Duodenal mucosa (tissue), 2 donors: ENCODE measurements around the gene AFG1L.

Experiments
- H3K27ac ChIP-seq: one replicate; pipeline ENCODE4 v1.7.0; 2013; ENCODE audit warnings: low read depth, low read length
- H3K27me3 ChIP-seq, 2 donors: one replicate each; pipeline ENCODE4 v1.7.0; 2013; ENCODE audit warnings: low read length in 2 of 2, control low read depth in 1 of 2; ENCODE audit not compliant: insufficient read depth in 2 of 2, control insufficient read depth in 1 of 2
- H3K36me3 ChIP-seq, 2 donors: one replicate each; pipeline ENCODE4 v1.7.0; 2013; ENCODE audit warnings: low read length in 2 of 2, control low read depth in 1 of 2; ENCODE audit not compliant: insufficient read depth in 2 of 2, control insufficient read depth in 1 of 2
- H3K4me1 ChIP-seq, 2 donors: one replicate each; pipeline ENCODE4 v1.7.0; 2013; ENCODE audit warnings: low read length in 2 of 2, control low read depth in 1 of 2; ENCODE audit not compliant: insufficient read depth in 2 of 2, control insufficient read depth in 1 of 2
- H3K4me3 ChIP-seq, 2 donors: one replicate each; pipeline ENCODE4 v1.7.0; 2013; ENCODE audit warnings: low read length in 2 of 2, low read depth in 1 of 2
- H3K9ac ChIP-seq, 2 donors: one replicate each; pipeline ENCODE4 v1.7.0; 2013; ENCODE audit warnings: low read length in 2 of 2, low read depth in 1 of 2
- H3K9me3 ChIP-seq, 2 donors: one replicate each; pipeline ENCODE4 v1.7.0; 2013; ENCODE audit warnings: low read length in 2 of 2, control low read depth in 1 of 2; ENCODE audit not compliant: control insufficient read depth in 1 of 2

The AFG1L gene

DNA sequence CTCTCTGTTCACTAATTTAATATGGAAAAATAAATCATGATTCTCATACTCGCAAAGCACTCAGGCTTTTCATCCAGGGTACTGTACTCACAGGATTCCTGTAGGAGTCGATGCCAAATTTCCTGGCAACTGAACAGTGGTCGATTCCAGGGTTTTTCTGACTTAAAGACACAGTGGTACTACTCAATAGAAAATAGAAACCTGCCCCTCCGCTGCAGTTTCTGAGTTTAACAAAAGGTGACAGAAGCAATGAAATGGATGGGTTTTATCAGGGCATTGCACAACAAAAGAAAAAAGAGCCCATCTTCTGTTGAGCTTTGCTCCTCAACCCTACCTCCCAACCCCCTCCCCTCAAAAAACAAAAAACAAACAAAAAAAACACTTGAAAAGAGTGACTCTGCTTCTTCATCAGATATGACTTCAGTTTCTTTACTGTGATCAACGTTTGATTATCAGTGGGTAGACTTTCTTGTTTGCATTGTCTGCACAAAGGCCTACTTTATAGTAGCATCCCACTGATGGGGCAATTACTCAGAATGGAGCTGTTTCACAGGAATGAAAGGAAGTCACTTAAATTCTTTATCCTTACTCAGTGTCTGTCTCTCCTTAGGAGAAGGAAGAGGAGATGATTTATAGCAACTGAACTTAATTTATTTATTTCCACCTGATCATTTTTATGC lies 169.7 kb downstream of the AFG1L start:
- no peak overlapping the region for H3K4me3 ChIP-seq
- H3K9me3 ChIP-seq, result no peaks in the 10 kb centered on the region
- H3K9ac ChIP-seq, result no peak overlapping the region
- no peaks in the 10 kb centered on the region for H3K4me1 ChIP-seq
- H3K27me3 ChIP-seq, result no peaks in the 10 kb centered on the region
- no peaks in the 10 kb centered on the region for H3K36me3 ChIP-seq
- no peak overlapping the region for H3K27ac ChIP-seq

DNA sequence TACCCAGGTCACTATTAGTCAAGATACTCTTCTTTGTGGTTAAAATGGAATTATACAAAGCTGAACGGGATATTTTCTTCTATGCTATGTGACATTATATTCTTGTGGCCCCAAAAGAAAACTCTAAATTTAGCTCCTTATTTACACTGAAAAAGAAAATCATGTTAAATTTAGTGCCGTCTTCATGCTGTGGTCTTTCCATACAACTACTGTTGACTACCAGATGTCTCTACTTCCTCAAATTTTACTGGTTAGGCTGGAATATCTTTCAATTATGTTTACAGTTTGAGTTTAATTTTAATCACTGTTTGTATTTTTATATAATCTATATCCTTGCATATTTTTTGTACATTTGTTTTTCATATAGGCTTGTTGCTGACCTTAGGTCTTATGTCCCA lies 170.2 kb downstream of the AFG1L start:
- no peaks in the 10 kb centered on the region for H3K4me1 ChIP-seq
- H3K27ac ChIP-seq, result no peak overlapping the region

GRCh38 chr6:108468346-108468745 lies 173.5 kb downstream of the AFG1L start:
- Histone ChIP-seq H3K27me3 (no peaks in the 10 kb centered on the region), H3K4me1 (no peaks in the 10 kb centered on the region), H3K9me3 (no peaks in the 10 kb centered on the region), H3K9ac (no peak overlapping the region), H3K4me3 (no peak overlapping the region), H3K27ac (no peak overlapping the region), H3K36me3 (no peaks in the 10 kb centered on the region)

More for the DNA sequence above, 170.2 kb downstream of the AFG1L start:
- no peaks in the 10 kb centered on the region for H3K36me3 ChIP-seq
- no peak overlapping the region for H3K9ac ChIP-seq
- no peak overlapping the region for H3K4me3 ChIP-seq
- H3K27me3 ChIP-seq, result no peaks in the 10 kb centered on the region
- no peaks in the 10 kb centered on the region for H3K9me3 ChIP-seq

DNA sequence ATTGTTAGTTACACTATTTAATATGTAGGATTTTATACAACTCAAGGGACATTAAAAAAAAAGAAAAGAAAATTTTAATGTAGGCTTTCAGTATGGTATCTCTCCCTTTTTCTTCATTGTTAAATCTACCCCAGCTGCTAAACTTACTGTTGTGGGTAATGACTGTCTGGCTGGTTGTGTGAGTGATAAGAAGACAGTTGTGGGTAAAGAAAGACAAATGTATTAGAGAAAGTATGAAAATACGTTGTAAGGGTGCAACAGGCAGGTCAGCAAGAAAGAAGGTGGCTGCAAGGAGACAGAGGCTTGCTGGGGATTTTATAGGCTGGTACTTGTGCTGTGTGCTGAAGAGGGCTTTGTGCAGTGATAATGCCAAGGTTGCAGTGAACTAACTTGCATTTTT lies 174.5 kb downstream of the AFG1L start:
- H3K4me3 ChIP-seq, result no peak overlapping the region
- no peaks in the 10 kb centered on the region for H3K27me3 ChIP-seq
- H3K9ac ChIP-seq, result no peak overlapping the region
- no peaks in the 10 kb centered on the region for H3K4me1 ChIP-seq
- H3K9me3 ChIP-seq, result no peaks in the 10 kb centered on the region
- H3K36me3 ChIP-seq, result no peaks in the 10 kb centered on the region
- H3K27ac ChIP-seq, result no peak overlapping the region

DNA sequence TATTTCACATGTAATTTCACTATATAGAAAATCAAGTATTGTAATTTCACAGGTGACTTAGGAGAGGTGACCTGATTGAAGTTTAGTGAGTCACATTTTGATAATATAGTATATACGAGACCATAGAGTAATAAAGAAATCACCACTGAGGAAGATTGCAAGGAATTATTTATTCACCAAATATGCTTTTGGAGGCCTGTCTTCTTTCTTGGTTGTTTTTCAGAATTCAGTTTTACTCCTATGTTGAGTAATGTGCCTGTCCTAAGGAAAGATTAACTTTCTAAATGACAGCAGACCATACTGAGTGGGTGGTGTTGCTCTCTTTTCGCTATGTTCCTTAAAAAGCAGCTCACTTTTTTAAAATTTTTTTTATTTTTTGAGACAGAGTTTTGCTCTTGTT lies 178.3 kb downstream of the AFG1L start:
- Histone ChIP-seq H3K4me1 (no peaks in the 10 kb centered on the region), H3K27me3 (no peaks in the 10 kb centered on the region), H3K9ac (no peak overlapping the region), H3K27ac (no peak overlapping the region), H3K36me3 (no peaks in the 10 kb centered on the region), H3K9me3 (no peaks in the 10 kb centered on the region), H3K4me3 (no peak overlapping the region)

DNA sequence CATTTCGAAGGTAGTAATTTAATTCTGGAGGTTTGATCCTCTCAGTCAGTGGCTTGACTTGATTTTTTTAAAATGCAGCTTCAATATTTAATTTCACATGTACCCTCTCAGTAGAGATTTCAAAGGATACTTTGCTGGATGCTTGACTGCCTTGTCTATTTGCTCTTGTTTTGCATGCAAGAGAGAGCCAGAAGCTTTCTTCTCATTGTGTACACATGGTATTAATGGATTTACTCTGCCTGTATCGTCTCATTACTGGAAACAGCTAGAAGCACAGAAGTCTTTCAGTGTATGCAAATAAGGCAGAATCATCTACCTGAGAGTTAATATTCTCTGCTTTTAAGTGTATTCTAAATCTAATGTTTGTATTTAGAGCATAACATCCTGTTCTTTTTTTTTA lies 181.5 kb downstream of the AFG1L start:
- no peaks in the 10 kb centered on the region for H3K9me3 ChIP-seq
- H3K27me3 ChIP-seq, result no peaks in the 10 kb centered on the region
- H3K4me1 ChIP-seq, result no peaks in the 10 kb centered on the region
- no peak overlapping the region for H3K27ac ChIP-seq
- no peaks in the 10 kb centered on the region for H3K36me3 ChIP-seq
- H3K9ac ChIP-seq, result no peak overlapping the region
- no peak overlapping the region for H3K4me3 ChIP-seq

- Histone ChIP-seq H3K4me1 (no peaks in the 10 kb centered on the region), H3K27ac (no peak overlapping the region), H3K4me3 (no peak overlapping the region)
Observed at GRCh38 chr6:108476847-108477430, 182.1 kb downstream of the AFG1L start.

DNA sequence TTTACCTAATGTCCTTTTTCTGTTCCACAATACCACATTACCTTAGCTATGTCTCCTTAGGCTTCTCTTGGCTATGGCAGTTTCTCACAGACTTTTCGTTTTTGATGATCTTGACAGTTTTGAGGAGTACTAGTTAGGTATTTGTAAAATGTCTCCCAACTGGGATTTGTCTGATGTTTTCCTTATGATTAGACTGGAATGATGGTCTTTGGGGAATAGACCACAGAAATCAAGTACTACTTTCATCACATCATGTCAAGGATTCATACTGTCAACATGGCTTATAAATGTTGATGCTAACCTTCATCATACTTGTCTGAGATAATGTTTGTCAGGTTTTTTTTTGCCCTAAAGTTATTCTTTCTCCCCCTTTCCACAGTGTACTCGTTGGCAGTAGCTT lies 187.7 kb downstream of the AFG1L start:
- H3K9me3 ChIP-seq, result no peaks in the 10 kb centered on the region
- H3K4me3 ChIP-seq, result no peak overlapping the region
- H3K9ac ChIP-seq, result no peak overlapping the region
- no peaks in the 10 kb centered on the region for H3K36me3 ChIP-seq
- no peaks in the 10 kb centered on the region for H3K4me1 ChIP-seq
- no peaks in the 10 kb centered on the region for H3K27me3 ChIP-seq
- H3K27ac ChIP-seq, result no peak overlapping the region

More at GRCh38 chr6:108476847-108477430, 182.1 kb downstream of the AFG1L start:
- Histone ChIP-seq H3K9ac (no peak overlapping the region), H3K36me3 (no peaks in the 10 kb centered on the region), H3K9me3 (no peaks in the 10 kb centered on the region), H3K27me3 (no peaks in the 10 kb centered on the region)

- Histone ChIP-seq H3K9me3 (no peaks in the 10 kb centered on the region), H3K27ac (no peak overlapping the region), H3K4me3 (no peak overlapping the region), H3K36me3 (peaks cover 0 to 2% of the 10 kb centered on the region in 2 donors), H3K4me1 (no peaks in the 10 kb centered on the region), H3K9ac (no peak overlapping the region), H3K27me3 (no peaks in the 10 kb centered on the region)
Observed at GRCh38 chr6:108484016-108484415, 189.2 kb downstream of the AFG1L start.

GRCh38 chr6:108489699-108490098 lies 194.8 kb downstream of the AFG1L start:
- no peaks in the 10 kb centered on the region for H3K4me1 ChIP-seq
- H3K27ac ChIP-seq, result no peak overlapping the region
- H3K9ac ChIP-seq, result no peak overlapping the region

More at GRCh38 chr6:108489699-108490098, 194.8 kb downstream of the AFG1L start:
- no peaks in the 10 kb centered on the region for H3K9me3 ChIP-seq
- H3K4me3 ChIP-seq, result no peak overlapping the region
- H3K36me3 ChIP-seq, result peaks cover 0 to 6% of the 10 kb centered on the region in 2 donors
- H3K27me3 ChIP-seq, result no peaks in the 10 kb centered on the region
